CD8-positive, alpha-beta memory T cell (primary cell): ENCODE data around the gene SMARCC1. TPM values are rescaled to one million over a fixed set of nuclear protein-coding genes. Genes with fewer than 3 reads are reported as not detected.

Source experiments
- CTCF ChIA-PET: fragments of 350-600 bp; sonication (Branson Sonifier 250); formaldehyde crosslinking; loops from one replicate; lab custom pipeline; 2021; ENCODE audit warnings: antibody characterized with exemption; lab: Charles Lee
- POLR2A ChIA-PET: fragments of 350-600 bp; sonication (Branson Sonifier 250); formaldehyde crosslinking; loops from one replicate; lab custom pipeline; 2021; ENCODE audit warnings: antibody characterized with exemption; lab: Charles Lee
- DNase-seq, 5 donors: peaks; one replicate each; pipeline versions ENCODE4 v3.0.0 to v3.0.0-alpha.2; 2020 to 2022; ENCODE audit warnings: mixed read lengths in 1 of 5
- H3K27ac ChIP-seq: one replicate; pipeline ENCODE4 v1.7.0; 2013; ENCODE audit warnings: low read depth, mild to moderate bottlenecking, low read length, moderate library complexity
- H3K27me3 ChIP-seq: 2 replicates; pipeline ENCODE4 v1.7.0; 2013; ENCODE audit warnings: low read length, mild to moderate bottlenecking; ENCODE audit not compliant: insufficient read depth, poor library complexity, severe bottlenecking
- H3K36me3 ChIP-seq: 2 replicates; pipeline ENCODE4 v1.7.0; 2013; ENCODE audit warnings: mild to moderate bottlenecking, low read length, moderate library complexity; ENCODE audit not compliant: insufficient read depth
- H3K4me1 ChIP-seq: 2 replicates; pipeline ENCODE4 v1.7.0; 2013; ENCODE audit warnings: mild to moderate bottlenecking, low read length, moderate library complexity; ENCODE audit not compliant: insufficient read depth
- H3K4me3 ChIP-seq: 2 replicates; pipeline ENCODE4 v1.7.0; 2013; ENCODE audit warnings: mild to moderate bottlenecking, low read length
- H3K9me3 ChIP-seq: 2 replicates; pipeline ENCODE4 v1.7.0; 2013; ENCODE audit warnings: mild to moderate bottlenecking, low read length
- H3K27ac Mint-ChIP-seq, 8 donors: one replicate each; pipeline ENCODE4 v1.8.0; 2020 to 2021; ENCODE audit warnings: mixed read lengths in 8 of 8, mild to moderate bottlenecking in 6 of 8, inconsistent platforms in 3 of 8, moderate library complexity in 3 of 8
- H3K27me3 Mint-ChIP-seq, 2 donors: one replicate each; pipeline ENCODE4 v1.8.0; 2020 to 2021; ENCODE audit warnings: mixed read lengths in 2 of 2, mild to moderate bottlenecking in 1 of 2, moderate library complexity in 1 of 2
- H3K36me3 Mint-ChIP-seq, 3 donors: one replicate each; pipeline ENCODE4 v1.8.0; 2020 to 2021; ENCODE audit warnings: mixed read lengths in 3 of 3, inconsistent platforms in 1 of 3, mild to moderate bottlenecking in 1 of 3
- H3K4me1 Mint-ChIP-seq, 3 donors: one replicate each; pipeline ENCODE4 v1.8.0; 2020 to 2021; ENCODE audit warnings: mixed read lengths in 3 of 3, inconsistent platforms in 1 of 3, mild to moderate bottlenecking in 1 of 3
- H3K4me3 Mint-ChIP-seq, 7 donors: one replicate each; pipeline ENCODE4 v1.8.0; 2020 to 2021; ENCODE audit warnings: mixed read lengths in 7 of 7, mild to moderate bottlenecking in 6 of 7, moderate library complexity in 4 of 7, inconsistent platforms in 2 of 7
- H3K9me3 Mint-ChIP-seq, 5 donors: one replicate each; pipeline ENCODE4 v1.8.0; 2020 to 2022; ENCODE audit warnings: mixed read lengths in 5 of 5, mild to moderate bottlenecking in 3 of 5, moderate library complexity in 2 of 5, inconsistent platforms in 1 of 5
- polyA plus RNA-seq: library from polyadenylated mRNA; unstranded; fragments of 300-500 nt; fragmentation: Illumina TruSeq; gene quantifications from one replicate; pipeline ENCODE4 v1.2.3, GENCODE V29; 2021
- total RNA-seq, 2 experiments: library from RNA; stranded (reverse); gene quantifications; one replicate each; pipeline ENCODE4 v1.2.3, GENCODE V29; 2021

Gene SMARCC1
- total and polyA plus RNA-seq, 3 experiments from 2014 or later = 54.6 to 107 (median 100) TPM

DNA sequence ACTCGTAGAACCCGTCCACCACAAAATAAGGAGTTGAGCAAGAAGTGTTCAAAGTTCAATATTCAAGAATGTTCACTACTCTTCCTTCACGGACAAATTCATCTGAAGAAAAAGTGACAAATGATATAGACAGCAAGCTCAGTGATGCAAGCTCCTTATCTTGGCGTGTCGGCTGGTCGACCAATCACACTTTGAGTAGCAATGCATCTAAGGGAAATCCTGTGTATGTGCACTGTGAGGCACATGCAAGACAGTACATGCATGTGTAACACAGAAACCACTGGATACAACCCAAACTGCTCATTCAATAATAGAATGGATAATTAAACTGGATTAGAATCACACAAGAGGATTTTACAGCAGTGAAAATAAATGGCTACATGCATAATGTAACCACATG, 138.6 kb downstream of the SMARCC1 start:
- Mint-ChIP-seq H3K36me3 (peaks cover 5 to 70% (median 10%) of the 10 kb centered on the region in 3 donors), H3K27ac (no peak overlapping the region), H3K27me3 (peaks cover 0 to 1% of the 10 kb centered on the region in 2 donors), H3K4me3 (no peak overlapping the region), H3K9me3 (no peaks in the 10 kb centered on the region), H3K4me1 (peaks cover 0 to 6% (median 3%) of the 10 kb centered on the region in 3 donors)
- no peaks in the 10 kb centered on the region for H3K27me3 ChIP-seq
- ChIA-PET CTCF (no interaction called here), POLR2A (no interaction called here)
- no peaks in the 10 kb centered on the region for H3K9me3 ChIP-seq
- H3K36me3 ChIP-seq = peaks cover 12% of the 10 kb centered on the region
- no peak overlapping the region for H3K27ac ChIP-seq
- no peak overlapping the region for H3K4me3 ChIP-seq
- no peaks in the 10 kb centered on the region for H3K4me1 ChIP-seq
- DNase-seq = no peak

DNA sequence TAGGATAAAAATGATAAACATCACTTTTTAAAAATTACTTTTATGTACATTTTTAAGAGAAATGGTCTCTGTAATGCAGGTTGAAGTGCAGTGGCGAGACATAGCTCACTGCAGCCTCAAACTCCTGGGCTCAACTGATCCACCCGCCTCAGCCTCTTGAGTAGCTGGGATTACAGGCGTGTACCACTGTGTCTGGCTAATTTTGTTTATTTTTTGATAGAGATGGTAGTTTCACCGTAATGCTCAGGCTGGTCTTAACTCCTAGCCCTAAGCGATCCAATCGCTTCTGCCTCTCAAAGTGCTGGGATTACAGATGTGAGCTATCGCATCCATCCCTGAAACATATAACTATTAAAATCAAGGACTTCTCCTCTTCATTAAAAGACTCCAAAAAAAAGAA, 140.0 kb downstream of the SMARCC1 start:
- Histone ChIP-seq H3K4me3 (no peak overlapping the region), H3K36me3 (peaks cover 15% of the 10 kb centered on the region), H3K27me3 (no peaks in the 10 kb centered on the region), H3K4me1 (no peaks in the 10 kb centered on the region), H3K9me3 (no peaks in the 10 kb centered on the region), H3K27ac (no peak overlapping the region)
- peaks cover 0 to 4% (median 3%) of the 10 kb centered on the region in 3 donors for H3K4me1 Mint-ChIP-seq
- no peaks in the 10 kb centered on the region for H3K9me3 Mint-ChIP-seq
- peaks cover 0 to 1% of the 10 kb centered on the region in 2 donors for H3K27me3 Mint-ChIP-seq
- ChIA-PET POLR2A (no interaction called here), CTCF (interaction anchor here (0.6 to 1.4 kb wide), 2 partner anchors 114 to 148 kb away, joined by 3 read pairs; no protein-coding TSS in a partner anchor)
- no peak for DNase-seq
- no peak overlapping the region for H3K4me3 Mint-ChIP-seq
- H3K36me3 Mint-ChIP-seq = peaks cover 5 to 70% (median 11%) of the 10 kb centered on the region in 3 donors
- H3K27ac Mint-ChIP-seq = peak overlapping the region in 3 of 8 donors; percentile 33 to 66 (median 54)

GRCh38 chr3:47636921-47637320, 144.8 kb downstream of the SMARCC1 start:
- Mint-ChIP-seq H3K27ac (peak overlapping the region in 1 of 8 donors; percentile 50), H3K36me3 (peaks cover 7 to 82% (median 24%) of the 10 kb centered on the region in 3 donors), H3K4me3 (no peak overlapping the region), H3K4me1 (peaks cover 5 to 6% (median 5%) of the 10 kb centered on the region in 3 donors), H3K27me3 (no peaks in the 10 kb centered on the region), H3K9me3 (no peaks in the 10 kb centered on the region)
- POLR2A ChIA-PET = no interaction called here
- H3K4me3 ChIP-seq = no peak overlapping the region
- H3K4me1 ChIP-seq = no peaks in the 10 kb centered on the region
- CTCF ChIA-PET = no interaction called here
- no peaks in the 10 kb centered on the region for H3K27me3 ChIP-seq
- no peaks in the 10 kb centered on the region for H3K9me3 ChIP-seq
- no peak for DNase-seq
- peaks cover 30% of the 10 kb centered on the region for H3K36me3 ChIP-seq
- H3K27ac ChIP-seq = no peak overlapping the region

DNA sequence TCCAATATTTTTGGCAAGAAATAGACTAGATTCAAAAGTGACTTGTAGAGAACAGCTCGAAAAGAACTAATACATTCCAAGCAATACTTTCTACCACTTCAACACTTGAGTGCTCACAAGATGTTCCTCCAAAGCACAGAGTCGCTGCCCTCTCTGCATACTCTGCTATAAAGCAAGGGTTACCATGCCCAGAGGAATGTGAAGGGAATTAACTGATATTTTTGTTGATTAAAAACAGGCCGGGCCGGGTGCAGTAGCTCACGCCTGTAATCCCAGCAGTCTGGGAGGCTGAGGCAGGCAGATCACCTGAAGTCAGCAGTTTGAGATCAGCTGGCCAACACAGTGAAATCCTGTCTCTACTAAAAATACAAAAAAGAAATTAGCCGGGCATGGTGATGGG, 145.5 kb downstream of the SMARCC1 start:
- no peaks in the 10 kb centered on the region for H3K27me3 ChIP-seq
- Mint-ChIP-seq H3K27me3 (no peaks in the 10 kb centered on the region), H3K27ac (no peak overlapping the region), H3K4me3 (no peak overlapping the region), H3K4me1 (peaks cover 5 to 6% (median 5%) of the 10 kb centered on the region in 3 donors), H3K36me3 (peaks cover 6 to 84% (median 29%) of the 10 kb centered on the region in 3 donors), H3K9me3 (no peaks in the 10 kb centered on the region)
- CTCF ChIA-PET = no interaction called here
- POLR2A ChIA-PET = no interaction called here
- no peak overlapping the region for H3K4me3 ChIP-seq
- no peaks in the 10 kb centered on the region for H3K4me1 ChIP-seq
- peaks cover 33% of the 10 kb centered on the region for H3K36me3 ChIP-seq
- no peaks in the 10 kb centered on the region for H3K9me3 ChIP-seq
- no peak overlapping the region for H3K27ac ChIP-seq
- no peak for DNase-seq

GRCh38 chr3:47635536-47635935, 146.2 kb downstream of the SMARCC1 start:
- Histone ChIP-seq H3K27me3 (no peaks in the 10 kb centered on the region), H3K27ac (no peak overlapping the region)

DNA sequence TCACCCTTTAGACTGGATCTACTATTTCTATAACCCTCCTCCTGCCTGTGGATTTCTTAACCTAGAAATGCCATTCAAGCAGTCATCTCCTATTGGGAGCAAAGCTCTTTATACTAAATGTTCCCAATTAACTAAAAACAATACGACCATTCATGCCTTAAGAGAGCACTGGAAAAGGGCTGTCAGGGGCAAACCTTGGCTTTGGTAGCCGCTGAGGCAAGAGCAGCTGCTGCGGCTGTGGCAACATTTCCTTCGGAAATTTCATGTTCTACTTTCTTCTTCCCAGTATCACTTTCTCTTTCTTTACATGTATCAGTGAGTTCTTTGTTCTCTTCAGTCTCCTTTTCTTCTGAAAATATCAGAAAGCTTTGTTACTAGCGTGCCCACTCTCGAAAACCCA, 146.7 kb downstream of the SMARCC1 start:
- ChIA-PET POLR2A (no interaction called here), CTCF (no interaction called here)
- Histone ChIP-seq H3K27me3 (no peaks in the 10 kb centered on the region), H3K36me3 (peaks cover 44% of the 10 kb centered on the region), H3K4me1 (no peaks in the 10 kb centered on the region), H3K4me3 (no peak overlapping the region), H3K9me3 (no peaks in the 10 kb centered on the region), H3K27ac (no peak overlapping the region)
- no peak overlapping the region for H3K4me3 Mint-ChIP-seq
- peaks cover 6 to 86% (median 35%) of the 10 kb centered on the region in 3 donors for H3K36me3 Mint-ChIP-seq
- H3K4me1 Mint-ChIP-seq = peaks cover 5 to 6% (median 5%) of the 10 kb centered on the region in 3 donors
- no peak for DNase-seq
- H3K9me3 Mint-ChIP-seq = no peaks in the 10 kb centered on the region
- peak overlapping the region in 2 of 8 donors; percentile 48 to 73 for H3K27ac Mint-ChIP-seq
- no peaks in the 10 kb centered on the region for H3K27me3 Mint-ChIP-seq

More at GRCh38 chr3:47635536-47635935, 146.2 kb downstream of the SMARCC1 start:
- no peaks in the 10 kb centered on the region for H3K9me3 ChIP-seq
- H3K4me3 Mint-ChIP-seq = no peak overlapping the region
- DNase-seq = no peak
- POLR2A ChIA-PET = no interaction called here
- peaks cover 39% of the 10 kb centered on the region for H3K36me3 ChIP-seq
- no peaks in the 10 kb centered on the region for H3K9me3 Mint-ChIP-seq
- peak overlapping the region in 2 of 8 donors; percentile 48 to 73 for H3K27ac Mint-ChIP-seq
- peaks cover 6 to 85% (median 34%) of the 10 kb centered on the region in 3 donors for H3K36me3 Mint-ChIP-seq
- CTCF ChIA-PET = no interaction called here
- H3K4me1 ChIP-seq = no peaks in the 10 kb centered on the region
- no peak overlapping the region for H3K4me3 ChIP-seq
- H3K27me3 Mint-ChIP-seq = no peaks in the 10 kb centered on the region
- peaks cover 5 to 6% (median 5%) of the 10 kb centered on the region in 3 donors for H3K4me1 Mint-ChIP-seq

DNA sequence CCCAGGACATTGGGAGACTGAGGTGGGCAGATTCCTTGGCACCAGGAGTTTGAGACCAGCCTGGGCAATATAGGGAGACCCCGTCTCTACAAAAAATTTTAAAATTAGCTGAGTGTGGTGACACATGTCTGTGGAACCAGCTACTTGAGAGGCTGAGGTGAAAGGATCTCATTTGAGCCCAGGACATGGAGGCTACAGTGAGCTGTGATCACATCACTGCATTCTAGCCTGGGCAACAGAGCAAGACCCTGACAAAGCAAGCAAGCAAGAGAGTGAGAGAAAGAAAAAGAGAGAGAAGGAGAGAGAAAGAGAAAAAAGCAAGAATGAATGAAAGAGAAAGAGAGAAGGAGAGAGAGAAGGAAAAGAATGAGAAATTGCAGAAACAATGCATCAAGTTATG, 150.9 kb downstream of the SMARCC1 start:
- Mint-ChIP-seq H3K27ac (peak overlapping the region in 2 of 8 donors; percentile 61 to 82), H3K27me3 (no peaks in the 10 kb centered on the region), H3K4me1 (peaks cover 5 to 6% (median 5%) of the 10 kb centered on the region in 3 donors), H3K36me3 (peaks cover 6 to 86% (median 33%) of the 10 kb centered on the region in 3 donors), H3K9me3 (no peaks in the 10 kb centered on the region), H3K4me3 (no peak overlapping the region)
- H3K4me1 ChIP-seq = no peaks in the 10 kb centered on the region
- CTCF ChIA-PET = no interaction called here
- H3K9me3 ChIP-seq = no peaks in the 10 kb centered on the region
- no peak overlapping the region for H3K27ac ChIP-seq
- POLR2A ChIA-PET = no interaction called here
- no peaks in the 10 kb centered on the region for H3K27me3 ChIP-seq
- peaks cover 35% of the 10 kb centered on the region for H3K36me3 ChIP-seq
- H3K4me3 ChIP-seq = no peak overlapping the region
- no peak for DNase-seq

DNA sequence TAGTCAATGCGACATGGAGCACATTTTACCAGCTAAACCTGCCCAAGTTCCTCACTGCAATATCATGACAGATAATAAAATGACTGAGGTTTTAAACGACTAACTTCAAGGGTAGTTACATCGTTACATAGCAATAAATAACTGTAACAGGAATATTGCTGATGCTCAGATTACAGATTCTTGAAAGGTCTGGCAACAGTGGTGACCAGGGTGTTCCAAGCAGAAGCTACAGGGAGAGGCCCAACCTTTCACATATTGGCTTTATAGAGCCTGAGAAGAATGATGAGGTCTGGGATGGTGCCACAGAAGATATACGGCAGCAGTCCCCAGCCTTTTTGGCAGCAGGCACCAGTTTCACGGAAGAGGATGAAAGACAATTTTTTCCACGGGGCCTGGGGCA, 151.9 kb downstream of the SMARCC1 start:
- Histone ChIP-seq H3K4me3 (no peak overlapping the region), H3K27ac (no peak overlapping the region), H3K9me3 (no peaks in the 10 kb centered on the region), H3K4me1 (no peaks in the 10 kb centered on the region), H3K27me3 (no peaks in the 10 kb centered on the region), H3K36me3 (peaks cover 30% of the 10 kb centered on the region)
- DNase-seq = no peak
- peaks cover 6 to 84% (median 29%) of the 10 kb centered on the region in 3 donors for H3K36me3 Mint-ChIP-seq
- POLR2A ChIA-PET = no interaction called here
- H3K9me3 Mint-ChIP-seq = no peaks in the 10 kb centered on the region
- H3K27me3 Mint-ChIP-seq = no peaks in the 10 kb centered on the region
- peak overlapping the region in 2 of 8 donors; percentile 57 to 63 for H3K27ac Mint-ChIP-seq
- CTCF ChIA-PET = no interaction called here
- H3K4me3 Mint-ChIP-seq = no peak overlapping the region
- H3K4me1 Mint-ChIP-seq = peaks cover 0 to 2% (median 0%) of the 10 kb centered on the region in 3 donors
